ENCODE measurements around the gene ANKRD6.

DNA sequence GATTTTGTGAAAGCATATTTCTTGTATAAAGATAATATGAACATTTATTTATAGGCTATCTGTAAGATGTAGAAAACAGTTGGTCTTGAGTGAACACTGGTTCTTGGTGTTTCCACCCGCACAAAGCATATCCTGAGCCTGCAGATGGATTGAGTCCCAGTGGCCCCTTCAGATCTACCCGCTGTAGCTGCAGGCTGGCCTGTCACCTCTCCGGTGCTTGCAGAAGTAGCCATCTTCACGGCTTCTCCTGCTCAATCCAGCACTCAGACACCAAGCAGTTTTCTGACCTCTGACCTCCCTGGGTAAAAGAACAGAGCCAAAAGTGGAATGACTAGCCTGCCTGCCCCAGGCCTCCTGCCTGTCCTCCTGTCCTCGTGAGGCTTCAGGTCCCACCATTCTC, 182.9 kb downstream of the ANKRD6 start:
- no peak for TF ChIP-seq EZH2 (IDR thresholded peaks at IDR 0.05)
- no peak for TF ChIP-seq POLR2AphosphoS5 (IDR thresholded peaks at IDR 0.05; ENCODE audit: borderline replicate concordance, low read depth, low read length)
- no peak for TF ChIP-seq FOXP2 (optimal IDR thresholded peaks at IDR 0.05; ENCODE audit: control extremely low read depth, extremely low read length, insufficient read depth)
